ENCODE data around the gene ZNF831.

ZNF831 gene

GRCh38 chr20:59253779-59254319, 90.2 kb downstream of the ZNF831 start:
- no peak for DNase-seq

DNA sequence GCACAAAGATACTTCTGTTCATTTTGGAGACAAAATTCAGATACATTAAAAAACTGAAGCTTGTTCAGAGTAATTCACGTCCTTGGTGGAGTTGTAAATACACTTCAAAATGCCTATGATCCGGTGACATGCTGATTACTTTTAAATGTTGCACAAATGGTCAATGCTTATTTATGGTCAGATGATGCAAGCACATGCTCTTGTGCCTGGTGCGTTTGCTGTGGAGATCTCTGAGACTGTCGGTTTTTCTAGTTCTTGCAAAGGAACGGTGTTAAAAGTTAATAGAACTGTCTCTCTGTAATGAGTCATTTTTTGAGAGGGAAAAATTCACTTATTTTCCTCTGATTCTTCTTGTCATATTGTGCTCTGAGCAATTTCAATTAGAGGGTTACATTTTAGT, 91.6 kb downstream of the ZNF831 start:
- no peak for DNase-seq

- DNase-seq, result no peak
Measured at GRCh38 chr20:59258221-59258621, 94.6 kb downstream of the ZNF831 start.

DNA sequence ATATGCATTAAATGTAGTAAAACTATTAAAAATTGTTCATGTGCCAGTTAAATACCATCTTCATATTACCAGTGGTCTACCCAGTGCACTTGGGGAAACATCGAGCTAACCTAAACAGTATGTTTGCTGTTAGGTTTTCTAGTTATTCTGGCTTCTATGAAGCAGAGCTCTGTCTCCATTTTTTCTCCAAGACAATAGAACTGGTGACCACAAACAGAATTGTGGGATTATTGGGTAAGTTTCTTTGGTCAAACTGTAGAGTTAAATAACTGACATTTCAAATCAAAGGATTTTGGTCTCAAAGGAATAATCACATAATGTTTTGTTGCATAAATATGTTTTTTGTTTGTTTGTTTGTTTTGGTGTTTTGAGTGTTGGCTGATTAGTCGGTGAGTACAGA, 96.3 kb downstream of the ZNF831 start:
- no peak for DNase-seq

- DNase-seq, result no peak
Measured at GRCh38 chr20:59265298-59265697, 101.7 kb downstream of the ZNF831 start.

- no peak for DNase-seq
Measured at GRCh38 chr20:59268870-59269269, 105.2 kb downstream of the ZNF831 start.

- no peak for DNase-seq
Measured at GRCh38 chr20:59269411-59270025, 105.9 kb downstream of the ZNF831 start.

- DNase-seq, result no peak
Measured at GRCh38 chr20:59270380-59270779, 106.8 kb downstream of the ZNF831 start.

- DNase-seq, result no peak
Measured at GRCh38 chr20:59273739-59274357, 110.2 kb downstream of the ZNF831 start.

DNA sequence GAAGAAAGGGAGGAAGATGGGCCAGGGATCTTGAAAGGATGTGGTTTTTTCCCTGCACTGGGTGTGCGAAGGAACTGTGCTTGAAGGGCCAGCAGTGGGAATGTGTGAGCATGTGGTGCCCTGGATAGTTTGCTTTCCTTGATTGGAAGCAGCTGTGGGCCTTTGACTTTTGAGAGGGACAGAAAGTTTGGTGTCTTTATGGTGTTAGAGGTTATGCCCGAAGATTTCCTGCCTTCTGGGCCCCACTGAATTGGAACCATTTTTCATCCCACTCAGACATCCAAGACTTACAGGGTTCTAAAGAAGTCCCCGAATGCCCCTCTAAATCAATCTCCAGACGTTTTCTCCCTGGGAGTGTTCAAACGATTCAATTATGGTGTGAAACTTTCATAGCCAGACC, 113.3 kb downstream of the ZNF831 start:
- no peak for DNase-seq

- DNase-seq, result no peak
Measured at GRCh38 chr20:59284470-59284869, 120.8 kb downstream of the ZNF831 start.

GRCh38 chr20:59289994-59290393, 126.4 kb downstream of the ZNF831 start:
- no peak for DNase-seq

DNA sequence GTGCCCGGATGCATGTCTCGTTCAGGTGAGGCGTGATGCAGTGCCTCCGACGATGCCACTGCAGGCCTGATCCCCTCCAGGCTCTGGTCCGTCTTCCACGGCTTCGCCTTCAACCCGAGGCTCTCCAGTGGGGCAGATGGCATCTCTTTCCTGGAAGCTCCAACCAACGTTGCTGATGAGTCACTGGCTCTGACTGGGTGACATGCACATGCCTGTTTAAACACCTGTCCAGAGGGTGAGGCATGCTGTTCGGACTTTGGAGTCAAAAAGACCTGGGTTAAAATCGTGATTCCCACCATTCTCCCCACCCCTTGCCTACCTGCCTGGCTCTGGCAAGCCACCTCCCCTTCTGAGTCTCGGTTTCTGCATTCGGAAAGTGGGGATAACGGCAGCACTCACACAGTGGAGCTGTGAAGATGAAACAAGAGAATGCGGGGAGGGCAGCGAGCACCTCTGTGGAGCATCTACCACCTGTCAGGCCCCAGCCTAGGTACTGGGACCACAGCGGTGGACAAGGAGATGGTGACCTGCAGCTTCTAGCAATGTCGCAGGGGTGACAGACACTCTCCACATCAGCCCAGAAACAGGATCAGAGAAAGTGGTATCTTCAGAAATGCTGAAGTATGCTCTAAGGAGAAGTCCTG, 128.2 kb downstream of the ZNF831 start:
- no peak for DNase-seq

- no peak for DNase-seq
Measured at GRCh38 chr20:59295531-59295930, 131.9 kb downstream of the ZNF831 start.

GRCh38 chr20:59297686-59298085, 134.1 kb downstream of the ZNF831 start:
- DNase-seq, result no peak

DNA sequence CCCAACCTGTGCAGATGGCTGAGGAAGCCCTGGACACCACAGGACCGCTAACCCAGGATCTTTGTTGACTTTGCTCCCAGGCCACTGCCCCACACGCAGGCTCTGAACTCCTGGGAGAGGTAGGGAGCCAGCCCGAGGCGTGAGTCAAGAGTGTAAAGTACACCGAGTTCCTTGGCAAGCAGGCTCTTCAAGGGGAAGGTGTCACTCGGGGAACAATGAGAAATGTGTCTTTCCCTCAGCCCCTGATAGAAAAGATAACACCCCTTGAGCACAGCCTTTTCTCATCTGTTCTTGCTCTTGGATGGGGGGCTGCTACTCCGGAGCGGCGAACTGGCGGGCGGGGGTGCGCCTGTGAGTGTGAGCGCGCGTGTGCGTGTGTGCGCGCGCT, 136.3 kb downstream of the ZNF831 start:
- DNase-seq, result peak; percentile 29

DNA sequence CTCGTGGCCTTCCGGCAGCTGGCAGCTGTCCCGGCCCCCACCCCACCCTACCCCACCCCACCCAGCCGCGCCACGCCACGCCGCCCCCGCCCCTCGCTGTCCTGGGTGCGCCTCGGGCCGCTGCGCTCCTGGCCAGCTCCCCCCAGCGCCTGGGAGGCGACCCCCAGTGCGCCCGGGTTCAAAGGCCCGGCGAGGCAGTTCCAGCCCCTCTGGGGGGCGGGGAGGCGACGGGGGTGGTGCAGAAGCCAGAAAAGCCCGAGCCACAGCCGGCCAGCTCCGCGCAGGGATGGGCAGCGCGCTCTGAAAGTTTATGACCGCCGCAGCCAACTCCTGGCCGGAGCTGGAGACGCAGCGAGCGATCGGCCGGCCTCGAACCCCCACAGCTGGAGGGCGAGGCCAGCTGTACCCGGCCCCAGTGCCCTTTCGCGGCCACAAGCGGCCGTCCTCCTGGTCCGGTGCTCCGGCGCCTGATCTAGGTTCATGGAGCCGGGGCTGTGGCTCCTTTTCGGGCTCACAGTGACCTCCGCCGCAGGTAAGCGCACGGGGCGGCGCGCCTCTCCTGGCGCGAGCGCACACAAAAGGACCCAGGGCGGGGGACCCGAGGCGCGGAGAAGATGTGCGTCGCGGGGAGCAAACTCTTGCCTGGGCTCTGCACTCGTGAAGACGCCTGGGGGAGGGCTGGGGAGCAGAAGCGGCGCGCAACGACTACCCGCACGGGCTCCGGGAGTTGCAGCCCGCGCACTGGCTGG, 136.9 kb downstream of the ZNF831 start, which contains the start of gene EDN3:
TSS of gene EDN3 (plus strand) at position 279 of the 749 bp plus-strand sequence. CDS start at position 481, 202 bp downstream.
- peak; percentile 27 for DNase-seq

- no peak for DNase-seq
Measured at GRCh38 chr20:59301343-59302007, 137.9 kb downstream of the ZNF831 start.

DNA sequence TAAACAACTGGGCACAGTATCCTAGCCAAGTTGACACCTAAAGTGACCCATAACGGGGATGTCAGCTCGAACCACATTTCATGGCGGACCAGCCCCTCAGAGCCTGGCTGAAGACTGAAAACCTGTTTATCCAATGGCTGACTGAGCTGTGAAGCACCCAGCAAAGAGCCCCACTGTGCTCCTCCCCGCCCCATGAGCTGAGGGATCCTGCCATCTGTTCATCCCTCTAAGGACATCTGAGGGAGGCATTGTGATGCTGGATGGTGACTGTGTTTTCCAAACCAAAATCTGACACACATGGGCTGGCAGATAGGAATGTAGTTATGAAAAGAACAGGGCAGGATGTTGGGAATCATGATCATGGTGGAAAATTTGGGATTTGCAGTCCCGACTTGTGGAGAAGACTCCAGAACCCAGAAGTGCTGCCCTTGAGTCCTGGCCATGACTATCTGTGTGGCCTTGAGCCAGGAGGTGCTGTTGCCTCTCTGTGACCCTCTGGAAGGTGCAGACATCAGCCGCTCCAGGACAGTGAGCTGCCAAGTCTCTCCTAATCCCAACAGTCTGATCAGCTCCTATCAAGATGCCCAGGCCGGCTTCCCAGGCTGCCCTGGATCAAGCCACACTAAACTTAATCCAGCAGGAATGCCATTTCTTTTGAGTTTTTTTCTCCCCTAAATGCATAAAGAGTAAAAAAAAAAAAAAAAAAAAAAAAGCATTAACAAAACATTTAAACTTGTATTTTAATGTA, 142.5 kb downstream of the ZNF831 start:
- DNase-seq, result peak; percentile 26

- no peak for DNase-seq
Measured at GRCh38 chr20:59307270-59307669, 143.6 kb downstream of the ZNF831 start.

Measured in left hindlimb (tissue), 1 donor.